Stimulated activated CD8-positive, alpha-beta memory T cell treated with anti-CD3 and anti-CD28 coated beads, Interleukin-7, amount 100 ng/mL, for 1 hour (primary cell): ENCODE measurements around the gene GNG7.
A peak's percentile ranks its signal among the peaks of the same experiment; 100 is the strongest.

ENCODE experiments used
- DNase-seq, 2 donors: peaks; one replicate each; pipeline ENCODE4 v3.0.0-alpha.2; 2020; ENCODE audit warnings: low read depth in 2 of 2

GNG7 gene

DNA sequence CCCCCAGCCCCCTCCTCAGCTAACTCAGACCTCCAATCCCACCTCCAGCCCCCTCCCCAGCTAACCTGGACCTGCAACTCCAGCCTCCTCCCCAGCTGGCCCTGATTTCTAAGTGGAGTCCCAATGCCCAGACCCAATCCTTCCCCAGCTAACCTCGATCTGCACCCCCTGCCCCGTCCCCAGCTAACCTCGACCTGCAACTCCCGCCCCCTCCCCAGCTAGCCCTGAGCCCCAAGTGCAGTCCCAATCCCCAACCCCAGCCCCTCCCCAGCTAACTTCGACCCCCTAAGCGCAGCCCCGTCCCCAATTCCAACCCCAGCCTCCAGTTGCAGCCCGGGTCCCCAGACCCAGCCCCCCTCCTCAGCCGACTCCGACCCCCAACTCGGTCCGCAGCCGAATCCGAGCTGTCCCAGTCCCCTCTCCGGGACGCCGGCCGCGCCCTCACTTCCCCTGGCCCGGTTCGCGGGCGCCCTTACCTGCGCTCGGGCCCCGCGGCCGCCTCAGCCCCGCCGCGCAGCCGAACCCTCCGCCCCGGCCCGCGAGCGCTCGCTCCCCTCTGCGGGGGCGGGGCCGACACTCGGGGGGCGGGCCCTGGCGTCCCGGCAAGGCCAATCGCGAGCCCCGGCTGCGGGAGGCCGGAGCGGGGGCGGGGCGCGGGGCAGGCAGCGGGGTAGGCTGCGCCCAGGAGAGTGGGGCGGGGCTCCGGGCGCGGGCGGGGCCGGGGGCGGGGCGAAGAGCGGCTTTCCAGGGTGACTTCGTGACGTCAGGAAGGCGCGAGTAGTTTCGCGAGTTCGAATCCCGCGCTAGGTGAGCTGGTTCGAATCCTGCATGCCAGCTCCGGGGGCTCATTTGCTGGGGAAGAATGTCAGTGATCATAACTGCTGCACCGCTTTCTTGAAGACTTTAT, at the start of gene GNG7:
GNG7 (minus strand) TSS at position 525 of the 907 bp plus-strand sequence. CDS start 182,006 bp downstream, outside the sequence.
- DNase-seq, result peak; percentile 84 to 87

DNA sequence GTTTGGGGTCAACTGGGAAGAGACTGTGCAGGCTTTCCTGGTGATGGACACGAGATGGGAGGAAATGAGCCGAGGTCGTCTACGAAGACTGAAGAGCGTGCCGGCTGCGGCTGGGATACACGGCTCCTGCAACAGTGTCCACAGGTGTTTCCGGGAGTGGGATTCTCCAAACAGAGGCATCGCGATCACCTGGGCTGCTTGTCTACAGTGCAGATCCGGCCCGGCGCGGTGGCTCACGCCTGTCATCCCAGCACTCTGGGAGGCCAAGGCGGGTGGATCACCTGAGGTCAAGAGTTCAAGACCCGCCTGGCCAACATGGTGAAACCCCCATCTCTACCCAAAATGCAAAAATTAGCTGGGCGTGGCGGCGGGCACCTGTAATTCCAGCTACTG, 48.9 kb upstream of the GNG7 start:
- no peak for DNase-seq

DNA sequence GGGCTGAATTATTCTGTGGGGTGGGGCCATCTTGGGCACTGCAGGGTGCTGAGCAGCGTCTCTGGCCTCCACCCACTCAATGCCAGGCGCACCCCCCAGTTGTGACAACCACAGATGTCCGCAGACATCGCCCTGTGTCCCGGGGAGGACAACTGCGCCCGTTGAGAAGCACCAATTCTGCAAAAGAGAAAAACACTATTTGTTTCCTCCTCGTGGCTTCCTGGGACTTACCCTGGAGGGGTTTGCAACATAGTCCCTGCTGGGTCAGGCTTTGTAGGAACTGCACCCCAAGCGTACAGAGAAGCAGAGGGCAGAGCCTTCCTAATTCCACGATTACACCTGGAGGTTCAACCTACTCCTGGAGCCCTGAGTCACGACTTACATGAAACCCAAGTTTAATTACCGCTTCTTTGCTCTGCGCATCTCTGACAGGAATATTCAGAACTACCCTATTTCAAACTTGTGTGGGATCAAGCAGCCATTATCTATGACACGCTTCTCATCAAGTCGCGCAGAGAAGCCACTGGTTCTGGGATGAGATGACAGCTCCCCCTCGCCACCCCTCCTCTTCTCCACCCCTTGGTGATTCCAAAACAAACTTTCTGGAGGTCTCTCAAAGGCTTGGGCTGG, 48.4 kb upstream of the GNG7 start:
- DNase-seq, result no peak

DNA sequence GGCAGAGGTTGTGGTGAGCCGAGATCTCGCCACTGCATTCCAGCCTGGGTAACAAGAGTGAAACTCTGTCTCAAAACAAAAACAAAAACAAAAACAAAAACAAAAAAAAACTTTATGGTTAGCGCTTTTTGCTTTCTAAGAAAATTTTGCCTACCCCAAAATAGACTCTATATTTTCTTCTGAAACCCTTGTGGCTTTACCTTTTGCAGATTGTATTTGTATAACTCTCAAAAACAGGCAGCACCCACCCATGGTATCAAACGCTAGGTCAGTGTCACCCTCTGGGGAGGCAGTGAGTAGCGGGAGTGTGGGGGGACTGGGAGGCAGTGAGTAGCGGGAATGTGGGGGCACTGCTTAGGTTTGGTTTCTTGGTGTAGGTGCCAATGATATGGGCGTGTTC, 44.9 kb upstream of the GNG7 start:
- no peak for DNase-seq

DNA sequence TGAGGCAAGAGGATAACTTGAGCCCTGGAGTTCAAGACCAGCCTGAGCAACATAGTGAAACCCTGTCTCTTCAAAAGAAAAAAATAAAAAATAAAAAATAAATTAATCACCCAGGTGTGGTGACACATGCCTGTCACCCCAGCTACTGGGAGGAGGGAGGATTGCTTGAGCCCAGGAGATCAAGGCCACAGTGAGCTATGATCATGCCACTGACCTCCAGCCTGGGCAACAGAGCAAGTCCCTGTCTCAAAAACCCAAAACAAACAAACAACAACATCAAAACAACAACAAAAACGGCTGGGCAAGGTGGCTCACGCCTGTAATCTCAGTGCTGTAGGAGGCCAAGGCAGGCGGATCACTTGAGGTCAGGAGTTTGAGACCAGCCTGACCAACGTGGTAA, 41.6 kb upstream of the GNG7 start:
- no peak for DNase-seq

DNA sequence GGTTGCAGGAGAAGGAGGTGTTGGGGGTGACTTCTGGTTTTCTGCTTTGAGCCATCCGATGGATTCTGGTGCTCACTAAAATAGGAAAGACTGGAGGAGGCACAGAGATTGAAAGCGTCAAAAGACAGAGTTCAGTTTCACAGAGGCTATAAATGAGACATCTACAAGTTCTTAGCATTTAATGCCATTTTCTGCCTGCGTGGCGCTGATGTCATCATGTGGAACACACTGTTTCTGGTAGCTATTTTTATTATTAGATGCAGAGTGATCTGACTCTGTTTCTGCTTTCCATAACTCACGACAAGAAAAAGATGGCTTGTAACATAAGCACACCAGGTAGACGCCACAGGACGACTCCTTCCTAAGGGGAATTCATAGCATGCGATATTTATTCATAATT, 40.6 kb upstream of the GNG7 start:
- DNase-seq, result no peak

DNA sequence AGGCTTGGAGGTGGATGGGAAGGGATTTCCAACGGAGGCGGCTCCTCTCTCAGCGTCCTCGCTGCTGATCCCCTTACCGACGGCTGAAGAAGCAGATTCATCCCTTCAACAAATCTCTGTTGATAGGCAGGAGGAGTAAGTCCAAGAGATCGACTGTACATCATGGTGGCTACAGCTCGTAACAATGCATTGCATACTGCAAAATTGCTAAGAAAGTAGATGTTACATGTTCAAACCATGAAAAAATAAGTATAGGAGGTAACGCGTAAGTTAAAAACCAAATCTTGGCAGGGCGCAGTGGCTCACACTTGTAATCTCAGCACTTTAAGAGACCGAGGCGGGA, 37.8 kb upstream of the GNG7 start:
- DNase-seq, result no peak

DNA sequence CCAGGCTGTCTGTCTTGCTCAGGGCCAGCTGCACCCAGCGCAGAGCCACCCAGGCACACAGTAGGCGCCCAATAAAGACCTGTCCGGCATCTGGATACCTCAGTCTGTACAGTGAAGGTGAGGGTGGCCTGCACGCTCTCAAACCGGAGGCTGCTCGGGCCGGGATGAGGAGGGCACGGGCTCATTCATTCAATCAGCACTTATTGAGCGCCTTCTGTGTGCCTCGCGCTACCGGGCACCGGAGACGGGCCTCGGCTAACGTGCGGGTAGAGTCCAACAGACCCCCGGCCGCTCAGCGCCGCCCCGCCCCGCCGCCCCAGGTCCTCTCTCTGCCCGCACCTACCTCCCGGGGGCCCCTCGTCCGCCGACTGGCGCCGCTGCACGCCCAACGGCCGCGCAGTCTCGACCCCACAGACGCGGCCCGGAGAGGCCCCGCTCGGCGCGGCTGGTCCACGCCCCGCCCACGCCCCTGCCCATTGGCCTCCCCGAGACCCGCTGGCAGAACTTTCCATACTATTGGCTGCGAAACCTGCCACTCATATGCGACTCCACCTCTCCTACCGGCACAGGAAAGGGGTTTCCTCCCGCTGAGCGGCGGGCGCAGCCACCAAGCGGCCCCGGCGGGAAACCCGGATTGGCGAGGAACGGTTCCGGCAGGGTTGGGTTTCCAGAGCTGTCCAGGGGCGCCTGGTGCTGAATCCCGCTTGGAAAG, 37.3 kb upstream of the GNG7 start, which contains the start of gene SLC39A3:
SLC39A3 (minus strand) TSS at position 416 of the 712 bp plus-strand sequence. CDS start 2,760 bp downstream, outside the sequence.
- DNase-seq, result peak; percentile 98

DNA sequence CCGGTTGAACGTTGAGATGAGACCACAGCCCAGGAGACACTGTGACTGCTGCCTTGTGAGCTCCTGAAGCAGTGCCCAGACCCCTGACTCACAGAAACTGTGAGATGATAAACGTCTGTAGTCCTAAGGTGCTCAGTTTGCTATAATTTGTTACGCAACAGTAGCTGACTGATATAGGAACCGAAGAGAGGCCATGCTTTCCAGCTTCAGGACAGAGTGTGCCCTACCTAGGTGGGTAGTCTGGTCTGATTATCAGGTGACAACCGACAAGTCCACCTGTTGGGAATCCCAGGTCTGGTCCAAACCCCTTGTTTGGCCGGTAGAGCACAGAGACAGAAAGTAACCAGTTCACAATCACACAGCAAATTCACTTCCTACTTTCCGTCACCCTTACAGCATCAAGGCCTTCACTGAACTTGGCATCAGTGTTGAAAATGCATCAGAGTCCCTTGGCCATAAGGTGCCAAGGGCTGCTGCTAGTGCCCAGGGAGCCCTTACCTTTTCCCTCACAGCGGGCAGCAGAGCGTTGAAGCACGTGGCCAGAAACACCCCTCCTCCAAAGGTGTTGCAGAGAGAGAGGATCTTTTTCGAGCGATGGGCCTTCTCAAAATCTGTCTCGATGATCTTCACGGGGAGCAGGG, 34.2 kb upstream of the GNG7 start:
- no peak for DNase-seq

DNA sequence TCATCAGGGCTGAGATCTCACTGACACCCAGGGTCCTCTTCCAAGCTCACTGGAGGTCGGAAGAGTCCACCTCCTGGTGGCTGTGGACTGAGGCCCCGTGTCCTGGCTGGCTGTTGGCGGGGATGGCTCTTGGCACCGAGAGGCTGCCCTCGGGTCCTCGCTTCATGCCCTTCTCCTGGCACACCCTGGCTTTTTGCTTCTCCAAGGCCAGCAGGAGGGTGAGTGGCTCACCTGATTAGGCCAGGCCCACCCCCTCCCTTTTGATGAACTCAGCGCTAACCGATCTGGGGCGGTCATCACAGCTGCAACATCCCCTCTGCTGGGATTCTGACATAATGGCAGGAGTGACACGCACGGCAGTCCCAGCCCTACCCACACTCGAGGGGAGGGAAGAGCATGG, 32.9 kb upstream of the GNG7 start:
- DNase-seq, result no peak

DNA sequence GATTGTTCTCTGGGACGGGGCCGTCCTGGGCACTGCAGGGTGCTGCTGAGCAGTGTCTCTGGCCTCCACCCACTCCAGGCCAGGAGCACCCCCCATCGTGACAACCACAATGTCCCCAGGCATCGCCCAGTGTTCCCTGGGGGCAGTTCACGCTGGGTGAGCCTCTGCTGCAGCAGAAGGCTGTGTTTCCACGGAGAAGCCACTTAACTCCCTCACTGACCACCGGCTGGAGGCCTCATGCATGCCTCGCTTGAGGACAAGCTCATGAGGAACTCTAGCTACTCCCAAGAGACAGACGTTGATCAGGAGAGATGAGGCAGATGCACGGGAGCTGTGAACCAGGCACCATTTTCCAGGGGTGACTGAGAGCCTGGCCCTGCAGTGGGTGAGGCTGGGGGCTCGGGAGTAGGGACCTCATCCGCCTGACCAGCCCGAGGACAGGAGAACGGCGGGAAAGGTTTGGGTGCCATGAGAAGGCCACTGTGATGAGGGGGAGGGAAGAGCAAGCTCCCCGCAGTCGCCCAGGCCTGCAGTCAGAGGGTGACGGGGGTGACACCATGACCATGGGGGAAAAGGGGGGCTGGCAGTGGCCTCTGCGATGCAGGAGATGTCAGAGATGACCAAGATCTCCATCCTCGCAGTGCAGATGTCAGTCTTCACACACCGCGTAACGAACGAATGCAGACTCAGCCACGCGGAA, 32.2 kb upstream of the GNG7 start:
- no peak for DNase-seq

DNA sequence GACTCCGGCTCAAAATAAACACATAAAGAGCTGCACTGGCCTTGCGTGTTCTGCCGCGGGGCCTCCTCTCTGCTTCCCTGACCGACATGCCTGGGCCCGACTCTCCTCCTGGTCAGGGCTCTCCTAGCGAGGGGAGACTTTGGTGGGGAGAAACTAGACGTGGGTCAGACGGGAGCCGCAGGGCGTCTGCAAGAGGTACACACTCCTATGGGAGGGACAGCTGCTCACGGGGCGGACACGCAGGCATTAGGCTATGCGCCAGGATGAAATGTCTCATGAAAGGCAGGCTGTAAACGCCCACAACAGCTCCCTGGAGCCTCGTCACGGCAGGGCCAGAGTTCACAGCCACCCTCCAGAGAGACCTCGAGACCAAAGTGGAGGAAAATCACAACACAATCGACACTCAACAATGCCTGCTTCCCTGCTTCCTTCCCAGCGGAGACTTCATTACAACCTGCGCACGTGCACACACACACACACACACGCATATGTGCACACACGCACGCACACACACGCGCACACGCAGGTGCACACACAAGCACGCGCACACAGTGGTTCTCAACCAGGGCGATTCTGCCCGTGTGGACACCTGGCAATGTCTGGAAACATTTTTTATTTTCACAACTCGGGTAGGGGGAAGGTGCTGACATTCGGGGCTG, 31.6 kb upstream of the GNG7 start:
- DNase-seq, result no peak

DNA sequence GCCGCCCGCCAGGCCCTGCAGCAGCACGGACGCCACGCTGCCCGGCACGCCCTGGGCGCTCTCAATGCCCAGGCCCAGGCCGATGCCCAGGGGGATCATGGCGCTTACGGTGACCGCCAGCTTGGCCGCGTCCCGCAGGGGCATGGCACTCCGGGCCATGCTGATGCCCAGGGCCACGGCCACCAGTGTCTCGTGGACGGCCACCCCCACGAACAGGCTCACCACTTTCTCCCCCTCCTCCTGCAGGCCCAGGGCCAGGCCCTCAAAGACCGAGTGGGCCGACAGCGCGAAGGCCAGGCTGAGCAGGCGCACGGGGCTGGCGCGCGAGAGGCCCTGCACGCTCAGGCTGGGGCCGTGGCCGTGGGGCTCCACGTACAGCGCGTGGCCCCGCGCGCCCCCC, 30.4 kb upstream of the GNG7 start:
- no peak for DNase-seq

DNA sequence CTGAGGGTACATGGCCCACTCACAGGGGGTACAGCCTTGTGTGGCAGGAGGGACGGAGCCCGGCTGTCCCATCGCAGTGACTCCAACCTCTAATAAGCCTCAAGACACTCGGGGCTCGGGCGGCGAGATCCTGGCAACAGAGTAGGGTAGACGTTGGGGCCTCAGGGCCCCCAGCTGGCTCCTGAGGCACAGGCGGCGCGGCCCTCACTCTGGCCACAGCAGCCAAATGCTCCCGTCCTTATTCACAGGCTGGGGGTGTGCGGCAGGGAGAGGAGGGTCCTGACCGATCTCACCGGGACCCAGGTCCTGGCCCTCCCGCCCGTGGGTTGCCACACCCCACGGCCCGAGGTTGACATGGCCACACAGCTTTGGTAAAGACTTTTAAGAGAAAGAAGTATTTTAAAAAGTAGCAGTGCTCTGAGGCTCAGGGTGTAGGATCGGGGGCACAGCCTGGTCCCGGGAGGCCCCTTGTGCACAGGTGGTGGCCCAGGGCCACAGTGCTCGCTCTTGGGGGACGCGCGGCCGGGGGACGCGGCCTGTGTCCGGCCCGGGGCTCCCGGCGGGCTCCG, 29.7 kb upstream of the GNG7 start:
- no peak for DNase-seq

DNA sequence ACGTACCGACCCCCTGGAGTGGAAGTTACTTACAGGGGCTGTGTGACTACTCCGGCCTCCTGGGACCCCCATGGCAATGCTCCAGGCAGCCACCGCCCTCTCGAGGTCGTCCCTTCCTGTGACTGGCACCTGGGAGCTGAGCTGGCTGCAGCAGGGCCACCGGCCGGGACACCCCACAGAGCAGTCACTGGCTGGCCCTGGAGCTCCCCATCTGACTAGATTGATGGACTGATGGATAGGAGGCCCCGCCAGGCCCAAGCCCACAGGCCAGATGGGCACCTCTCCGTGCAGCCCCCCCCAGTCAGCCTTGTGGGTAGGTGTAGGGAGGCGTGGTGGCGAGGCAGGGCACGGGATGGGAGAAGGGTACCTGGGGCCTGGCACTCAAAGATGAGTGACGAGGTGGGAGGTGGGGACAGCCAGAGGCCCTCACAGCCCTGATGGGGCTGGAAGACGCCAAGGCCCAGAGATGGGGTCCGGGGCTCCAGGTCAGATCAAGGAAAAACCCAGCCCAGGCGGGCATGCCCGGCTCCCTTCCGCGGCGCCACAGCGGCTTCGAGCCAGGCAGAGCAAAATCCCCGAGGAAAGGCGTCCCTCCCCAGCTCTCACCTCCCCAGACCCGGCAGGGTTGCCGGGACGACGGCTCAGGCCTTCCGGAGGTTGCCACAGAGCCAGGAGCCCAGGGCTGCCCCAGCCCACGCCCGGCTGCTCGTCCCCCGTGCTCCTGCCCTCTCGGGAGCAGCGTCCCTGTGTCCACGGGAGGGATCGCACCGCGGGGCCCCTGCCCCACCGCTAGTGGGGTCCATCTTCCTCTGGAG, 28.9 kb upstream of the GNG7 start:
- no peak for DNase-seq

DNA sequence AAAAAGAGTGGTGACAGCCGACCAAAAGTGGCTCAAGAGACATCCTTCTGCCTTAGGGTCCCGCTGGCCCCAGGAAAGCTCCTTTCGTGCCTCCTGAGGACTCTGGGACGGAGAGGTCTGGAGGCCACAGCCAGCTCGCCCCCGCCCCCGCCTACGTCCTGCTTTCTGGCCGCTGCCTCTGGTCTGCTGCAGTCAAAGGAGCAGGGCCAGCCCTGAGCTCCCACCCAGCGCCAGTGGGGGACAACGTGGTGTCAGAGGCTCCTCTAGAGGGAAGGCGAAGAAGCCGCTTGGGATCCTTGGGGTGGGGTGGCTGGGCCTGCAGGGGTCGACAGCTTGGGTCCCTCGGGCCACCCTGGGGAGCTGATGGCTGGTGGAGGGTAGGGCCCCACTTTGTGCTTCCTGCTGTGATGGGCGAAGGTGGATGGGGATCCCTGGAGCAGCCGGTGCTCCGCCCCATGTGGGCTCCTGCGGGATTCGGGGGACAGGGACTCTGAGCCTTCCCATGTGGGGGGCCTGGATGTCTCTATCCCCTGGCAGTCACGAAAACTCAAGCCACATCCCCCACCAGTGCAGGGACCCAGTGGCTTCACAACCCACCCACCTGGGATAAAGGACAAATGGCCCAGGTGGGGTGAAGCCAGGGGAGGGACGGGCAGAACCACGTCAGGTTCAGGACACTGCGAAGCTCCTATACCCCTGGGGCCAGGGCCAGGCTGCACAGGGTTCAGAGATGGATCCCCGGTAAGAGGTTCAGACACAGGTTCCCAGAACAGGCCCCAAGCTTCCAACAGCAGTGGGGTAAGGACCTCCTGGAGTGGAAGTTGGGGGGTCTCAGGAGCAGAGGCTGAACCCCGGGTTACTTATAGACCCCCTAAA, 27.7 kb upstream of the GNG7 start:
- DNase-seq, result no peak

DNA sequence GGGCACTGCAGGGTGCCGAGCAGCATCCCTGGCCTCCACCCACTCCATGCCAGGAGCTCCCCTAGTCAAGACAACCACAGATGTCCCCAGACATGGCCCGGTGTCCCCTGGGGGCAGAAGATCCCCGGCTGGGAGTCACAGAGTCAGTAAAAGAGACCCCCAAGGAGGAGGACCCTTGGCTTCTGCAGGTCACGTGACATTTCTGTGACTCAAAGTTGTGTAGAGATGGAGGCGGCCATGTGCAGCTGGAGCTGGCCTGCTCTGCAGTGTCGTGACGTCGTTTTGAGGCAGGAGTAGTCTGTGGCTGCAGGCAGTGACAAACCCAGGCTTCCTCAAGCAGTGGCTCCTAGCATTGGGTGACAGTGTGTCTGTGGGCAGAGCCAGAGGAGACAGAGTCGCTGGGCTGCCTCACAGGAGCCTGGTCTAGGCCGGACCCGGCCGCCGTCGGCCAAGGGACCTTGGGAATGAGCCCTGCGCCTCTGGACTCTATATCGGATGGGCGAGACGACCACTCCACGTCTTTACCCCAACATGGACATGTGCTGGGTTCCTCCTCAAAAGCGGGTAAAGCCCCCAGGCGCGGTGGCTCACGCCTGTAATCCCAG, 26.4 kb upstream of the GNG7 start:
- no peak for DNase-seq

DNA sequence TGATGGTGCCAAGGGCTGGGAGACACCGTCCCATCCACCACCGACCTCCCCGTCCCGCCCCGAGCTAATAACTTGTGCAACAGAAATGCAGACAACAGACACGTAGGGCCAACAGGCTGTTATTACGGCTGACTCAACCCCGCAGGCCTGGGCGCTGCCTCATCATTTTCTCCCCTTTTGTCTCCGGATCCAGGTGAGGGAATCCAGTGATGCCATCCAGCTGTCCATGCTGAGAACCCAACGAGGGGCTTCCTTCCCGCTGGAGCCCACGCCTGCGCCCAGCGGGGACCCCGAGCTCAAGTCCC, 25.1 kb upstream of the GNG7 start:
- no peak for DNase-seq
